M059J (cell line): ENCODE measurements around the gene FRYL. TPM values are rescaled to one million over a fixed set of nuclear protein-coding genes. Genes with fewer than 3 reads are reported as not detected.

ENCODE experiments used
- total RNA-seq: library from RNA; depleted of rRNA; stranded (reverse); fragments of >200 nt; shearing (Covaris generic); gene quantifications from 2 replicates; pipeline ENCODE4 v1.2.3, GENCODE V29; 2014; rRNA removed

Gene FRYL
- total RNA-seq, 1 experiment from 2014 or later: 46.7 TPM

Other genes with a start within 250 kb of the FRYL start
- gene OCIAD1, start 50.8 kb upstream of the FRYL start, total RNA-seq: 165 and 173 TPM in 2 replicates
- 74.6 and 98.3 TPM in 2 replicates for gene OCIAD2, start 126.5 kb upstream of the FRYL start, total RNA-seq
- not detected in 2 replicates for gene CWH43, start 206.0 kb upstream of the FRYL start, total RNA-seq